Activated CD8-positive, alpha-beta T cell treated with anti-CD3 and anti-CD28 coated beads, Interleukin-2, amount 10 ng/mL, durations not matched to agents 7 days and 5 days (primary cell): ENCODE measurements around the gene WWOX. TPM values are rescaled to one million over a fixed set of nuclear protein-coding genes. Genes with fewer than 3 reads are reported as not detected.
"Not testable (repeated sequence)": the region's sequence is repeated elsewhere in the genome, so short reads cannot be mapped to it uniquely, and the experiment has no call there.

Experiments
- ATAC-seq: fragments of 150-1000 bp; cut with Tn5 transposase; one replicate; pipeline ENCODE4 v1.10.0; 2021; ENCODE audit warnings: moderate library complexity
- CTCF ChIA-PET: fragments of 350-600 bp; sonication (Branson Sonifier 250); formaldehyde crosslinking; loops from one replicate; lab custom pipeline; 2021; ENCODE audit warnings: antibody characterized with exemption; lab: Charles Lee
- POLR2A ChIA-PET: fragments of 350-600 bp; sonication (Branson Sonifier 250); formaldehyde crosslinking; loops from one replicate; lab custom pipeline; 2021; ENCODE audit warnings: antibody characterized with exemption; lab: Charles Lee
- DNase-seq: peaks from one replicate; pipeline ENCODE4 v3.0.0-alpha.2; 2020
- H3K27ac Mint-ChIP-seq: one replicate; pipeline ENCODE4 v1.8.0; 2021; ENCODE audit warnings: mild to moderate bottlenecking, mixed read lengths
- H3K27me3 Mint-ChIP-seq: one replicate; pipeline ENCODE4 v1.8.0; 2021; ENCODE audit warnings: low read depth, mixed read lengths
- H3K36me3 Mint-ChIP-seq: one replicate; pipeline ENCODE4 v1.8.0; 2021; ENCODE audit warnings: low read depth, mixed read lengths
- H3K4me1 Mint-ChIP-seq: one replicate; pipeline ENCODE4 v1.8.0; 2021; ENCODE audit warnings: low read depth, mixed read lengths
- H3K4me3 Mint-ChIP-seq: one replicate; pipeline ENCODE4 v1.8.0; 2021; ENCODE audit warnings: mild to moderate bottlenecking, mixed read lengths
- H3K9me3 Mint-ChIP-seq: one replicate; pipeline ENCODE4 v1.8.0; 2022; ENCODE audit warnings: mixed read lengths; ENCODE audit not compliant: insufficient read depth
- total RNA-seq, 2 experiments: library from RNA; stranded (reverse); gene quantifications; one replicate each; pipeline ENCODE4 v1.2.3, GENCODE V29; 2021

WWOX gene
- total RNA-seq, 2 experiments from 2014 or later, result 34.4 to 34.9 TPM

- Mint-ChIP-seq H3K4me3 (no peak overlapping the region), H3K4me1 (peaks cover 16% of the 10 kb centered on the region), H3K27me3 (no peaks in the 10 kb centered on the region), H3K36me3 (no peaks in the 10 kb centered on the region), H3K9me3 (no peaks in the 10 kb centered on the region), H3K27ac (no peak overlapping the region)
- POLR2A ChIA-PET, result no interaction called here
- DNase-seq (no peak), ATAC-seq (no peak)
- CTCF ChIA-PET, result no interaction called here
These were observed 945.7 kb downstream of the WWOX start for GRCh38 chr16:79045191-79045590.

GRCh38 chr16:79047337-79047736, 947.9 kb downstream of the WWOX start:
- Mint-ChIP-seq H3K9me3 (peaks cover 2% of the 10 kb centered on the region), H3K4me3 (no peak overlapping the region), H3K27me3 (no peaks in the 10 kb centered on the region), H3K4me1 (peaks cover 14% of the 10 kb centered on the region), H3K27ac (no peak overlapping the region), H3K36me3 (no peaks in the 10 kb centered on the region)
- ChIA-PET POLR2A (no interaction called here), CTCF (interaction anchor here (1.9 kb wide), 1 partner anchor 8 kb away, joined by 4 read pairs; no protein-coding TSS in a partner anchor)
- DNase-seq (no peak), ATAC-seq (no peak)

GRCh38 chr16:79049040-79049439, 949.6 kb downstream of the WWOX start:
- H3K9me3 Mint-ChIP-seq, result peaks cover 6% of the 10 kb centered on the region
- no peak overlapping the region for H3K4me3 Mint-ChIP-seq
- ChIA-PET POLR2A (no interaction called here), CTCF (interaction anchor here (1.0 kb wide), 1 partner anchor 115 kb away, joined by 3 read pairs; no protein-coding TSS in a partner anchor)
- H3K36me3 Mint-ChIP-seq, result no peaks in the 10 kb centered on the region
- no peaks in the 10 kb centered on the region for H3K27me3 Mint-ChIP-seq
- peaks cover 2% of the 10 kb centered on the region for H3K4me1 Mint-ChIP-seq
- ATAC-seq (no peak), DNase-seq (no peak)
- H3K27ac Mint-ChIP-seq, result no peak overlapping the region

- Mint-ChIP-seq H3K4me3 (no peak overlapping the region), H3K36me3 (no peaks in the 10 kb centered on the region), H3K9me3 (peaks cover 6% of the 10 kb centered on the region), H3K4me1 (peaks cover 2% of the 10 kb centered on the region), H3K27me3 (no peaks in the 10 kb centered on the region), H3K27ac (no peak overlapping the region)
- ChIA-PET POLR2A (no interaction called here), CTCF (no interaction called here)
- no peak for ATAC-seq
- DNase-seq, result no peak
These were observed 950.6 kb downstream of the WWOX start for GRCh38 chr16:79050063-79050462.

- ChIA-PET CTCF (no interaction called here), POLR2A (no interaction called here)
- Mint-ChIP-seq H3K4me1 (peaks cover 2% of the 10 kb centered on the region), H3K9me3 (peaks cover 6% of the 10 kb centered on the region), H3K27ac (no peak overlapping the region), H3K36me3 (no peaks in the 10 kb centered on the region), H3K27me3 (peaks cover 2% of the 10 kb centered on the region), H3K4me3 (no peak overlapping the region)
- no peak for DNase-seq
- ATAC-seq, result no peak
These were observed 951.9 kb downstream of the WWOX start for GRCh38 chr16:79051313-79051712.

GRCh38 chr16:79052198-79052597, 952.7 kb downstream of the WWOX start:
- H3K27me3 Mint-ChIP-seq, H3K27ac Mint-ChIP-seq, CTCF ChIA-PET, POLR2A ChIA-PET, H3K36me3 Mint-ChIP-seq, H3K9me3 Mint-ChIP-seq, H3K4me1 Mint-ChIP-seq, ATAC-seq, H3K4me3 Mint-ChIP-seq, DNase-seq: not testable (repeated sequence)

GRCh38 chr16:79053577-79053976, 954.1 kb downstream of the WWOX start:
- DNase-seq (no peak), ATAC-seq (no peak)
- H3K4me1 Mint-ChIP-seq, result no peaks in the 10 kb centered on the region
- ChIA-PET CTCF (no interaction called here), POLR2A (interaction anchor here (0.8 kb wide), 1 partner anchor 90 kb away, joined by 4 read pairs; no protein-coding TSS in a partner anchor)
- no peak overlapping the region for H3K27ac Mint-ChIP-seq
- H3K4me3 Mint-ChIP-seq, result no peak overlapping the region
- peaks cover 6% of the 10 kb centered on the region for H3K9me3 Mint-ChIP-seq
- no peaks in the 10 kb centered on the region for H3K36me3 Mint-ChIP-seq
- peaks cover 2% of the 10 kb centered on the region for H3K27me3 Mint-ChIP-seq

- Mint-ChIP-seq H3K36me3 (no peaks in the 10 kb centered on the region), H3K4me1 (no peaks in the 10 kb centered on the region), H3K9me3 (peaks cover 6% of the 10 kb centered on the region), H3K27ac (no peak overlapping the region), H3K27me3 (peaks cover 2% of the 10 kb centered on the region), H3K4me3 (no peak overlapping the region)
- ATAC-seq (no peak), DNase-seq (no peak)
- POLR2A ChIA-PET, result interaction anchor here (0.8 kb wide), 1 partner anchor 89 kb away, joined by 4 read pairs; no protein-coding TSS in a partner anchor
- CTCF ChIA-PET, result no interaction called here
These were observed 954.9 kb downstream of the WWOX start for GRCh38 chr16:79054211-79054984.

GRCh38 chr16:79055251-79055970, 956.0 kb downstream of the WWOX start:
- Mint-ChIP-seq H3K27ac (no peak overlapping the region), H3K27me3 (peaks cover 2% of the 10 kb centered on the region), H3K4me3 (no peak overlapping the region), H3K36me3 (no peaks in the 10 kb centered on the region), H3K9me3 (peaks cover 6% of the 10 kb centered on the region), H3K4me1 (no peaks in the 10 kb centered on the region)
- ATAC-seq (no peak), DNase-seq (no peak)
- ChIA-PET CTCF (interaction anchor here (1.1 kb wide), 1 partner anchor 8 kb away, joined by 4 read pairs; no protein-coding TSS in a partner anchor), POLR2A (no interaction called here)

GRCh38 chr16:79061181-79061580, 961.7 kb downstream of the WWOX start:
- no peaks in the 10 kb centered on the region for H3K4me1 Mint-ChIP-seq
- H3K36me3 Mint-ChIP-seq, result no peaks in the 10 kb centered on the region
- H3K9me3 Mint-ChIP-seq, result no peaks in the 10 kb centered on the region
- peaks cover 7% of the 10 kb centered on the region for H3K27me3 Mint-ChIP-seq
- no peak overlapping the region for H3K4me3 Mint-ChIP-seq
- ATAC-seq (no peak), DNase-seq (no peak)
- ChIA-PET CTCF (no interaction called here), POLR2A (no interaction called here)
- no peak overlapping the region for H3K27ac Mint-ChIP-seq

- H3K36me3 Mint-ChIP-seq, result no peaks in the 10 kb centered on the region
- ChIA-PET CTCF (no interaction called here), POLR2A (no interaction called here)
- no peak overlapping the region for H3K4me3 Mint-ChIP-seq
- H3K27ac Mint-ChIP-seq, result no peak overlapping the region
- peaks cover 6% of the 10 kb centered on the region for H3K27me3 Mint-ChIP-seq
- H3K4me1 Mint-ChIP-seq, result no peaks in the 10 kb centered on the region
- ATAC-seq (no peak), DNase-seq (no peak)
- no peaks in the 10 kb centered on the region for H3K9me3 Mint-ChIP-seq
These were observed 962.9 kb downstream of the WWOX start for GRCh38 chr16:79062336-79062735.

- CTCF ChIA-PET, result no interaction called here
- Mint-ChIP-seq H3K27me3 (peaks cover 6% of the 10 kb centered on the region), H3K9me3 (no peaks in the 10 kb centered on the region), H3K4me1 (peaks cover under 1% of the 10 kb centered on the region), H3K4me3 (no peak overlapping the region), H3K27ac (no peak overlapping the region), H3K36me3 (no peaks in the 10 kb centered on the region)
- no peak for ATAC-seq
- POLR2A ChIA-PET, result no interaction called here
- DNase-seq, result no peak
These were observed 963.4 kb downstream of the WWOX start for GRCh38 chr16:79062821-79063220.
